DOHH2 (cell line): ENCODE data around the gene XKR7.

Source experiments
- EZH2phosphoT487 ChIP-seq: fragments of 200-600 bp; sonication (generic); IDR thresholded peaks from 2 replicates; pipeline ENCODE4 v1.6.1; 2017; ENCODE audit warnings: borderline replicate concordance, mild to moderate bottlenecking, antibody characterized with exemption, low read length, moderate library complexity, mixed read lengths
- TF ChIP-seq, protein P1 (sequence below): fragments of 200-600 bp; sonication (generic); IDR thresholded peaks from one replicate; pipeline ENCODE4 v1.5.1; 2014; ENCODE audit warnings: antibody characterized with exemption, mild to moderate bottlenecking, low read depth, low read length; ENCODE audit not compliant: poor library complexity, severe bottlenecking

DNA sequence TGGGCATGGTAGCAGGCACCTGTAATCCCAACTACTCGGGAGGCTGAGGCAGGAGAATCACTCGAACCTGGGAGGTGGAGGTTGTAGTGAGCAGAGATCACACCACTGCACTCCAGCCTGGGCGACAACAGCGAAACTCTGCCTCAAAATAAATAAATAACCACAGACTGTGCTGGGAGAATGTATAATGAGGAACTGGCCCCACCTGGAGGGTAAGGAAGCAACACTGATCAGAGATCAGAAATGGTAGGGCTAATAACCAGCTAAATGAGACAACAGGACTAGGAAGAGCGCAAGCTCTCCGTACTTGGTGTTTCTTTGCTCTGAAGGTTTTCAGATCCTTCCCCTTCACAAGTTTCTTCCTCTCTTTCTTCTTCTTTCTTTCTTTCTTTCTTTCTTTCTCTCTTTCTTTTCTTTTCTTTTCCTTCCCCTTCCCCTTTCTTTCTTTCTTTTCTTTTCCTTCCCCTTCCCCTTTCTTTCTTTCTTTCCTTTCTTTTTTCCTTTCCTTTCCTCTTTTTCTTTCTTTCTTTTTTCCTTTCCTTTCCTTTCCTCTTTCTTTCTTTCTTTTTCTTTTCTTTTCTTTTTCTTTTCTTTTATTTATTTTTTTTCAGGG, 56.8 kb downstream of the XKR7 start:
- no peak for TF ChIP-seq EZH2phosphoT487
- TF ChIP-seq, protein P1, sequence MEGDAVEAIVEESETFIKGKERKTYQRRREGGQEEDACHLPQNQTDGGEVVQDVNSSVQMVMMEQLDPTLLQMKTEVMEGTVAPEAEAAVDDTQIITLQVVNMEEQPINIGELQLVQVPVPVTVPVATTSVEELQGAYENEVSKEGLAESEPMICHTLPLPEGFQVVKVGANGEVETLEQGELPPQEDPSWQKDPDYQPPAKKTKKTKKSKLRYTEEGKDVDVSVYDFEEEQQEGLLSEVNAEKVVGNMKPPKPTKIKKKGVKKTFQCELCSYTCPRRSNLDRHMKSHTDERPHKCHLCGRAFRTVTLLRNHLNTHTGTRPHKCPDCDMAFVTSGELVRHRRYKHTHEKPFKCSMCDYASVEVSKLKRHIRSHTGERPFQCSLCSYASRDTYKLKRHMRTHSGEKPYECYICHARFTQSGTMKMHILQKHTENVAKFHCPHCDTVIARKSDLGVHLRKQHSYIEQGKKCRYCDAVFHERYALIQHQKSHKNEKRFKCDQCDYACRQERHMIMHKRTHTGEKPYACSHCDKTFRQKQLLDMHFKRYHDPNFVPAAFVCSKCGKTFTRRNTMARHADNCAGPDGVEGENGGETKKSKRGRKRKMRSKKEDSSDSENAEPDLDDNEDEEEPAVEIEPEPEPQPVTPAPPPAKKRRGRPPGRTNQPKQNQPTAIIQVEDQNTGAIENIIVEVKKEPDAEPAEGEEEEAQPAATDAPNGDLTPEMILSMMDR = no peak
